ENCODE measurements around the gene TGFBR3.

The TGFBR3 gene

GRCh38 chr1:91798241-91798648 is 87.7 kb downstream of the TGFBR3 start:
- TF ChIP-seq SIN3A (IDR thresholded peaks at IDR 0.05; ENCODE audit: borderline replicate concordance, insufficient read depth, low read length), result 0 out of 2 replicates have a peak, but pooled peaks have one; percentile 81
- no peak for TF ChIP-seq TAF1 (IDR thresholded peaks at IDR 0.05; ENCODE audit: borderline replicate concordance, insufficient read depth, low read length)
- TF ChIP-seq, protein P1, sequence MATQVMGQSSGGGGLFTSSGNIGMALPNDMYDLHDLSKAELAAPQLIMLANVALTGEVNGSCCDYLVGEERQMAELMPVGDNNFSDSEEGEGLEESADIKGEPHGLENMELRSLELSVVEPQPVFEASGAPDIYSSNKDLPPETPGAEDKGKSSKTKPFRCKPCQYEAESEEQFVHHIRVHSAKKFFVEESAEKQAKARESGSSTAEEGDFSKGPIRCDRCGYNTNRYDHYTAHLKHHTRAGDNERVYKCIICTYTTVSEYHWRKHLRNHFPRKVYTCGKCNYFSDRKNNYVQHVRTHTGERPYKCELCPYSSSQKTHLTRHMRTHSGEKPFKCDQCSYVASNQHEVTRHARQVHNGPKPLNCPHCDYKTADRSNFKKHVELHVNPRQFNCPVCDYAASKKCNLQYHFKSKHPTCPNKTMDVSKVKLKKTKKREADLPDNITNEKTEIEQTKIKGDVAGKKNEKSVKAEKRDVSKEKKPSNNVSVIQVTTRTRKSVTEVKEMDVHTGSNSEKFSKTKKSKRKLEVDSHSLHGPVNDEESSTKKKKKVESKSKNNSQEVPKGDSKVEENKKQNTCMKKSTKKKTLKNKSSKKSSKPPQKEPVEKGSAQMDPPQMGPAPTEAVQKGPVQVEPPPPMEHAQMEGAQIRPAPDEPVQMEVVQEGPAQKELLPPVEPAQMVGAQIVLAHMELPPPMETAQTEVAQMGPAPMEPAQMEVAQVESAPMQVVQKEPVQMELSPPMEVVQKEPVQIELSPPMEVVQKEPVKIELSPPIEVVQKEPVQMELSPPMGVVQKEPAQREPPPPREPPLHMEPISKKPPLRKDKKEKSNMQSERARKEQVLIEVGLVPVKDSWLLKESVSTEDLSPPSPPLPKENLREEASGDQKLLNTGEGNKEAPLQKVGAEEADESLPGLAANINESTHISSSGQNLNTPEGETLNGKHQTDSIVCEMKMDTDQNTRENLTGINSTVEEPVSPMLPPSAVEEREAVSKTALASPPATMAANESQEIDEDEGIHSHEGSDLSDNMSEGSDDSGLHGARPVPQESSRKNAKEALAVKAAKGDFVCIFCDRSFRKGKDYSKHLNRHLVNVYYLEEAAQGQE (IDR thresholded peaks at IDR 0.05; ENCODE audit: insufficient read depth in 1 of 2, low read depth in 2 of 2, low read length in 2 of 2), result no peak
- TF ChIP-seq FOXP2 (optimal IDR thresholded peaks at IDR 0.05; ENCODE audit: borderline replicate concordance, extremely low read depth, extremely low read length, insufficient read depth), result no peak
- no peak for TF ChIP-seq POLR2AphosphoS5 (IDR thresholded peaks at IDR 0.05; ENCODE audit: low read depth, low read length)

- TF ChIP-seq, protein P1 (IDR thresholded peaks at IDR 0.05; ENCODE audit: insufficient read depth in 1 of 2, low read depth in 2 of 2, low read length in 2 of 2), result no peak
- no peak for TF ChIP-seq TAF1 (IDR thresholded peaks at IDR 0.05; ENCODE audit: borderline replicate concordance, insufficient read depth, low read length)
- TF ChIP-seq FOXP2 (optimal IDR thresholded peaks at IDR 0.05; ENCODE audit: borderline replicate concordance, extremely low read depth, extremely low read length, insufficient read depth), result no peak
- TF ChIP-seq SIN3A (IDR thresholded peaks at IDR 0.05; ENCODE audit: borderline replicate concordance, insufficient read depth, low read length), result no peak
- TF ChIP-seq POLR2AphosphoS5 (IDR thresholded peaks at IDR 0.05; ENCODE audit: low read depth, low read length), result no peak
Measured at GRCh38 chr1:91797164-91797563, 88.8 kb downstream of the TGFBR3 start.

DNA sequence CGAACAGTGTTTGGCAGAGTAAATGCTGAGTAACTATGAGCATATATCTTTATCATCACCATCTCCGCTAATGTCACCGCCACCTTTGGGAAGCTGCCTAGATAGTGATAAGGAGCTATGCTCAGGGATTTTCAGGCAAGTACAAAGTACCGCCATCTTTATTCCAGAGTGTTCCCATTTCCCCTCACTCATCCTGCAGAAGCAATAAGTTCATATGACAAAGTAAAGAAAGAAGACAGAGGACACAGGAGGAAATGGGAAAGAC is 89.6 kb downstream of the TGFBR3 start:
- TF ChIP-seq FOXP2 (optimal IDR thresholded peaks at IDR 0.05; ENCODE audit: borderline replicate concordance, extremely low read depth, extremely low read length, insufficient read depth), result no peak
- TF ChIP-seq TAF1 (IDR thresholded peaks at IDR 0.05; ENCODE audit: borderline replicate concordance, insufficient read depth, low read length), result no peak
- TF ChIP-seq SIN3A (IDR thresholded peaks at IDR 0.05; ENCODE audit: borderline replicate concordance, insufficient read depth, low read length), result no peak
- TF ChIP-seq POLR2AphosphoS5 (IDR thresholded peaks at IDR 0.05; ENCODE audit: low read depth, low read length), result no peak
- TF ChIP-seq, protein P1 (IDR thresholded peaks at IDR 0.05; ENCODE audit: insufficient read depth in 1 of 2, low read depth in 2 of 2, low read length in 2 of 2), result no peak

- no peak for TF ChIP-seq SIN3A (IDR thresholded peaks at IDR 0.05; ENCODE audit: borderline replicate concordance, insufficient read depth, low read length)
- TF ChIP-seq, protein P1 (IDR thresholded peaks at IDR 0.05; ENCODE audit: insufficient read depth in 1 of 2, low read depth in 2 of 2, low read length in 2 of 2), result no peak
- TF ChIP-seq TAF1 (IDR thresholded peaks at IDR 0.05; ENCODE audit: borderline replicate concordance, insufficient read depth, low read length), result no peak
- TF ChIP-seq POLR2AphosphoS5 (IDR thresholded peaks at IDR 0.05; ENCODE audit: low read depth, low read length), result no peak
- TF ChIP-seq FOXP2 (optimal IDR thresholded peaks at IDR 0.05; ENCODE audit: borderline replicate concordance, extremely low read depth, extremely low read length, insufficient read depth), result no peak
Measured at GRCh38 chr1:91795591-91796389, 90.2 kb downstream of the TGFBR3 start.
